Heart left ventricle (tissue), 16 donors: ENCODE results near the gene CTCFL. TPM values are rescaled to one million over a fixed set of nuclear protein-coding genes. Genes with fewer than 3 reads are reported as not detected.

Source experiments
- ATAC-seq, 4 donors: fragments of 200-7000 bp; cut with Tn5 transposase; one replicate each; pipeline ENCODE4 v1.9.1; 2020 to 2022; ENCODE audit warnings: moderate library complexity in 4 of 4, mild to moderate bottlenecking in 3 of 4, moderate number of reproducible peaks in 1 of 4
- DNase-seq, 5 donors: peaks; one replicate each; pipeline ENCODE4 v3.0.0-alpha.2; 2020
- H3K27ac ChIP-seq, 12 donors: fragments of 200-600 bp; sonication (generic) in 4 of 12; one replicate each; pipeline versions ENCODE4 v1.5.0 to v1.8.0; 2016 to 2022; ENCODE audit warnings: mild to moderate bottlenecking in 2 of 12
- H3K27me3 ChIP-seq, 9 donors: fragments of 200-600 bp; sonication (generic) in 2 of 9; one replicate each; pipeline versions ENCODE4 v1.5.1 to v1.8.0; 2016 to 2022; ENCODE audit warnings: mild to moderate bottlenecking in 3 of 9
- H3K36me3 ChIP-seq, 9 donors: fragments of 200-600 bp; sonication (generic) in 2 of 9; one replicate each; pipeline versions ENCODE4 v1.5.0 to v1.8.0; 2018 to 2022; ENCODE audit warnings: mild to moderate bottlenecking in 2 of 9
- H3K4me1 ChIP-seq, 12 donors: fragments of 200-600 bp; sonication (generic) in 4 of 12; one replicate each; pipeline versions ENCODE4 v1.5.0 to v1.8.0; 2016 to 2022; ENCODE audit warnings: mild to moderate bottlenecking in 3 of 12
- H3K4me3 ChIP-seq, 12 donors: fragments of 200-600 bp; sonication (generic) in 4 of 12; one replicate each; pipeline versions ENCODE4 v1.5.0 to v1.8.0; 2017 to 2022; ENCODE audit warnings: mild to moderate bottlenecking in 9 of 12, moderate library complexity in 4 of 12
- H3K9me3 ChIP-seq, 12 donors: fragments of 200-600 bp; sonication (generic) in 4 of 12; one replicate each; pipeline versions ENCODE4 v1.5.0 to v1.8.0; 2016 to 2022; ENCODE audit warnings: mild to moderate bottlenecking in 1 of 12
- POLR2A ChIP-seq, 2 donors: fragments of 450-650 bp; IDR thresholded peaks; one replicate each; pipeline ENCODE4 v1.6.1; 2017; ENCODE audit warnings: antibody characterized with exemption in 2 of 2, mild to moderate bottlenecking in 2 of 2, moderate library complexity in 2 of 2
- WGBS, 4 donors: extraction: QIAGEN DNeasy Blood & Tissue Kit in 2 of 4; methylation state at CpG; one replicate each; pipeline versions ENCODE4 v1.1.5 to v1.1.7; 2013 to 2018; 5-methylcytosine and 5-hydroxymethylcytosine counted together
- intact Hi-C, 10 donors: fragments of 100-400 bp; cut with DNase I; formaldehyde crosslinking; loops; one replicate each; pipeline versions ENCODE4 v1.11.1 to v1.14.2; 2022
- polyA plus RNA-seq, 2 donors: library from polyadenylated mRNA; stranded (reverse); fragments of 200-250 nt; gene quantifications; one replicate each; pipeline ENCODE4 v1.2.3, GENCODE V29; 2013
- total RNA-seq, 9 donors: library from RNA; depleted of rRNA in 2 of 9; stranded (reverse); fragments of >200 nt in 2 of 9; fragmentation: NEBNext Ultra II Directional in 3 of 9; extraction: Animal tissue kit (Norgen Biotek cat#: 25700) in 3 of 9; gene quantifications; one replicate each; pipeline versions ENCODE4 v1.1.0 to v1.2.4, GENCODE V29; 2016 to 2023
- TF ChIP-seq, protein P1 (sequence below), 12 donors: fragments of 200-600 bp; sonication (generic) in 4 of 12; IDR thresholded peaks; one replicate each; pipeline versions ENCODE4 v1.5.0 to v1.8.0; 2018 to 2022; ENCODE audit warnings: antibody characterized with exemption in 12 of 12, mild to moderate bottlenecking in 5 of 12
- donor health status: ischemic (EF 13 %, LVEDD 7.1; RV severe dilation, severe dysfunction).
- donor health status: healthy with polysubstance abuse.
- donor health status: DM: no; HTN: yes; CAD: no.
- donor health status: DM: no; HTN: no; CAD: no.
- donor health status: ischemic (EF 25% LVEDD 6.9; RV normal size, moderate dysfunction).
- donor health status: ischemic (EF 25% LVEDD 5.7; RV mildly dilated, moderate dysfunction).
- donor health status: healthy.
- donor health status: DM: yes; HTN: yes; CAD: no.
- donor health status: ischemic (EF 35%, LVEDD 5.7; RV mildly dilated, moderate dysfunction).
- donor health status: nonischemic (EF 11% LVEDD 7.7; RV severe dilation, severe dysfunction).
- donor health status: DM: yes; HTN: yes; CAD: no.
- donor health status: PGD.
- donor health status: ischemic (EF 29% LVEDD 5.4; RV normal size, mild dysfunction).
- donor health status: nonischemic (EF 23%, LVEDD 6.1; RV moderate dilation, normal function).

CTCFL gene
- total and polyA plus RNA-seq, 11 donors: not detected

GRCh38 chr20:57540890-57541580, 16.1 kb upstream of the CTCFL start:
- H3K27ac ChIP-seq: no peak overlapping the region
- TF ChIP-seq POLR2A (IDR thresholded peaks at IDR 0.05): no peak
- TF ChIP-seq, protein P1, sequence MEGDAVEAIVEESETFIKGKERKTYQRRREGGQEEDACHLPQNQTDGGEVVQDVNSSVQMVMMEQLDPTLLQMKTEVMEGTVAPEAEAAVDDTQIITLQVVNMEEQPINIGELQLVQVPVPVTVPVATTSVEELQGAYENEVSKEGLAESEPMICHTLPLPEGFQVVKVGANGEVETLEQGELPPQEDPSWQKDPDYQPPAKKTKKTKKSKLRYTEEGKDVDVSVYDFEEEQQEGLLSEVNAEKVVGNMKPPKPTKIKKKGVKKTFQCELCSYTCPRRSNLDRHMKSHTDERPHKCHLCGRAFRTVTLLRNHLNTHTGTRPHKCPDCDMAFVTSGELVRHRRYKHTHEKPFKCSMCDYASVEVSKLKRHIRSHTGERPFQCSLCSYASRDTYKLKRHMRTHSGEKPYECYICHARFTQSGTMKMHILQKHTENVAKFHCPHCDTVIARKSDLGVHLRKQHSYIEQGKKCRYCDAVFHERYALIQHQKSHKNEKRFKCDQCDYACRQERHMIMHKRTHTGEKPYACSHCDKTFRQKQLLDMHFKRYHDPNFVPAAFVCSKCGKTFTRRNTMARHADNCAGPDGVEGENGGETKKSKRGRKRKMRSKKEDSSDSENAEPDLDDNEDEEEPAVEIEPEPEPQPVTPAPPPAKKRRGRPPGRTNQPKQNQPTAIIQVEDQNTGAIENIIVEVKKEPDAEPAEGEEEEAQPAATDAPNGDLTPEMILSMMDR (IDR thresholded peaks at IDR 0.05): no peak
- H3K9me3 ChIP-seq: peaks cover 0 to 19% (median 0%) of the 10 kb centered on the region in 12 donors
- no peak overlapping the region for H3K4me3 ChIP-seq
- WGBS, 4 donors: 74 to 84% (median 76%) methylated on average over 17 of the region's 17 CpGs
- intact Hi-C loops: no loop called here
- H3K27me3 ChIP-seq: peaks cover 0 to 12% (median 0%) of the 10 kb centered on the region in 9 donors
- H3K4me1 ChIP-seq: no peaks in the 10 kb centered on the region
- no peaks in the 10 kb centered on the region for H3K36me3 ChIP-seq
- no peak for DNase-seq
- ATAC-seq: no peak

GRCh38 chr20:57539889-57540288, 14.9 kb upstream of the CTCFL start:
- no peak for TF ChIP-seq POLR2A (IDR thresholded peaks at IDR 0.05)
- TF ChIP-seq, protein P1 (IDR thresholded peaks at IDR 0.05): no peak
- peaks cover 0 to 12% (median 0%) of the 10 kb centered on the region in 9 donors for H3K27me3 ChIP-seq
- ATAC-seq: no peak
- H3K4me1 ChIP-seq: no peaks in the 10 kb centered on the region
- no peak overlapping the region for H3K27ac ChIP-seq
- DNase-seq: no peak
- no peaks in the 10 kb centered on the region for H3K36me3 ChIP-seq
- intact Hi-C loops: no loop called here
- no peak overlapping the region for H3K4me3 ChIP-seq
- H3K9me3 ChIP-seq: peaks cover 0 to 22% (median 0%) of the 10 kb centered on the region in 12 donors
- 81 to 86% (median 82%) methylated on average over 12 of the region's 12 CpGs for WGBS, 4 donors

DNA sequence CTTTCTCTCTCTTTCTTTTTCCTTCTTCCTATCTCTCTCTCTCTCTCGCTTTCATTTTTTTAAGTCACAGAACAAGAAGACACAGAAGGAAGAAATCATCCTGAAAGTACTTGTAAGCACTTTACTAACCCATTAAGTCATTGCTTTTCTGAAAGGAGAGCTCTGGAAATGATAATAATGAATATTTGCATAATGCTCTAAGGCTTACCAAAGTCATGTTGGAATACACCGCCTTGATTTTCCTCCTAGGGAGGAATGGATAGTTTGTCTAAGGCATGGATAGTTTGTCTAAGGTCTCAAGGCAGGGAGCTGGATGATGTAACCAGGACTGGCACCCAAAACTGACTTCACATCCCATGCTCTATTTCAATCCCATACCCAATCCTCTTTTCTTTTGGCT, 12.9 kb upstream of the CTCFL start:
- Histone ChIP-seq H3K9me3 (peaks cover 0 to 27% (median 0%) of the 10 kb centered on the region in 12 donors), H3K27ac (no peak overlapping the region), H3K27me3 (peaks cover 0 to 16% (median 0%) of the 10 kb centered on the region in 9 donors), H3K4me3 (no peak overlapping the region), H3K36me3 (no peaks in the 10 kb centered on the region), H3K4me1 (no peaks in the 10 kb centered on the region)
- ATAC-seq (no peak), DNase-seq (no peak)
- intact Hi-C loops: no loop called here
- 83 to 85% (median 83%) methylated on average over 2 of the region's 2 CpGs for WGBS, 4 donors
- TF ChIP-seq, protein P1 (IDR thresholded peaks at IDR 0.05): no peak

DNA sequence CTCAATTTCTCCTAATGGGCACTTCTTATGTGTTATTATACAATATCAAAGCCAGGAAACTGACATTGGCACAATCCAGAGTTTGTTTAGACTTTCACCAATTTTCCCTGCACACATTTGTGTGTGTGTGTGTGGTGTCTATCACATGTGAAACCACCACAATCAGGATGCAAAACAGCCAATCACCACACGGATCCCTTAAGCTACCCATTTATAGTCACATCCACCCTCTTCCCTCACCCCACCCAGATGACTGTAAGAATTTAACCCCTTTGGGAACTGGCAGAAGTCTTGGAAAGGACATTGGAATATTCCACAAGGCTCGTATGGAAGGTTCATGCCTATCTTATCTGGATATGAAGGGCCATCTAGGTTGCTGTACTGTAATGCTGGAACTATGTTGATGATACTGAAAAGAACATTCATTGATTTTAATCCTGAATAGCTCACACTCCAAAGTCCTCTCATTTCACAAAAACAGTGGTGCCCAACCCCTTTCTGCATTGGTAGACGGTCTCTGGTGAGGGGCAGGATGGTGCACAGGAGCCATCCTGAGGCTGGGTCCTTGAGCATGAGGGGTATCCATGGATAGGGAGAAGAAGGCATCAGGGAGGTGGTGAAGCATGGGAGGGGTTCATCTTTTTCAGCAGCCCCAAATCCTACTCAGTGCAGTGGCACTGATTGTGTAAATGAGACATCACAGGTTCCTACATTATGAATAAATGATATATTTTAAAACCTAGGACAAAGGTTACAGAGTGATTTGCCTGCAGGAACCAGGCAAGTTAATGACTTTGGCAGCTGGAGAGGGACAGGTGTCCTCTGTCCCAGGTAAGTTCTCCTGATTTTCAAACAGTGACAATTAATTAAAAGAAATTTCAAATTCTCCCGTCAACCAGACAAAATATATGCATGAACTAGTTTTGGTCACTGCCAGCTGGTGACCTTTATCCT, 12.1 kb upstream of the CTCFL start:
- Histone ChIP-seq H3K36me3 (no peaks in the 10 kb centered on the region), H3K4me1 (no peaks in the 10 kb centered on the region), H3K27me3 (peaks cover 0 to 16% (median 0%) of the 10 kb centered on the region in 9 donors), H3K4me3 (no peak overlapping the region), H3K9me3 (peaks cover 0 to 31% (median 0%) of the 10 kb centered on the region in 12 donors), H3K27ac (no peak overlapping the region)
- WGBS, 4 donors: 64 to 69% (median 65%) methylated on average over 4 of the region's 4 CpGs
- ATAC-seq (no peak), DNase-seq (no peak)
- no peak for TF ChIP-seq POLR2A (IDR thresholded peaks at IDR 0.05)
- TF ChIP-seq, protein P1 (IDR thresholded peaks at IDR 0.05): no peak
- intact Hi-C loops: no loop called here
